IMR-90 (cell line): Measurements from ENCODE around the gene GRAMD1B. TPM values are rescaled to one million over a fixed set of nuclear protein-coding genes. Genes with fewer than 3 reads are reported as not detected.

Experiments
- ATAC-seq: fragments of 200-7000 bp; cut with Tn5 transposase; 2 replicates; pipeline ENCODE4 v1.9.1; 2020; ENCODE audit warnings: low read depth, mild to moderate bottlenecking, moderate library complexity
- BruUV-seq: library from RNA; stranded (reverse); fragments of 400-500 nt; replicated peaks from 2 replicates; lab custom pipeline; 2021; lab: Mats Ljungman, UMichigan
- CTCF ChIA-PET: fragments of 300-600 bp; formaldehyde crosslinking; extraction: SDS; loops from one replicate; lab custom pipeline; 2021; ENCODE audit warnings: antibody characterized with exemption; lab: Yijun Ruan, JAX
- POLR2A ChIA-PET: fragments of 300-600 bp; sonication (Branson Sonifier 250); formaldehyde crosslinking; loops from one replicate; lab custom pipeline; 2022; ENCODE audit warnings: antibody characterized with exemption; ENCODE audit not compliant: unreplicated experiment; lab: Charles Lee
- DNase-seq: peaks from one replicate; pipeline ENCODE4 v3.0.0; 2013
- H2AFZ ChIP-seq: replicated peaks from 2 replicates; pipeline ENCODE3; 2013; ENCODE audit warnings: low read length, mild to moderate bottlenecking; ENCODE audit not compliant: poor library complexity
- H2AK5ac ChIP-seq: 2 replicates; pipeline ENCODE4 v1.6.1; 2013; ENCODE audit warnings: low read depth, low read length, inconsistent platforms
- H2AK9ac ChIP-seq: replicated peaks from 2 replicates; pipeline ENCODE3; 2013; ENCODE audit warnings: mild to moderate bottlenecking, low read depth, low read length, moderate library complexity; ENCODE audit not compliant: poor library complexity
- H2BK120ac ChIP-seq: 2 replicates; pipeline ENCODE4 v1.6.1; 2013; ENCODE audit warnings: low read depth, low read length, inconsistent platforms
- H2BK15ac ChIP-seq: 3 replicates; pipeline ENCODE4 v1.6.1; 2013; ENCODE audit warnings: low read depth, low read length, inconsistent platforms
- H2BK20ac ChIP-seq: 2 replicates; pipeline ENCODE4 v1.6.1; 2013; ENCODE audit warnings: low read depth, mild to moderate bottlenecking, inconsistent platforms, low read length, moderate library complexity
- H2BK5ac ChIP-seq: 2 replicates; pipeline ENCODE4 v1.6.1; 2013; ENCODE audit warnings: mild to moderate bottlenecking, low read depth, low read length, inconsistent platforms; ENCODE audit not compliant: poor library complexity, severe bottlenecking
- H3K14ac ChIP-seq: replicated peaks from 2 replicates; pipeline ENCODE4 v1.6.1; 2013; ENCODE audit warnings: low read depth, low read length, inconsistent platforms
- H3K18ac ChIP-seq: 2 replicates; pipeline ENCODE4 v1.6.1; 2013; ENCODE audit warnings: low read depth, low read length, control low read depth
- H3K23ac ChIP-seq: 2 replicates; pipeline ENCODE4 v1.6.1; 2013; ENCODE audit warnings: low read depth, low read length, inconsistent platforms
- H3K27ac ChIP-seq: 2 replicates; pipeline ENCODE4 v1.5.1; 2013; ENCODE audit warnings: mild to moderate bottlenecking, control low read depth, low read length; ENCODE audit not compliant: insufficient read depth
- H3K27me3 ChIP-seq: 2 replicates; pipeline ENCODE4 v1.6.1; 2013; ENCODE audit warnings: low read length; ENCODE audit not compliant: control insufficient read depth, insufficient read depth
- H3K36me3 ChIP-seq: 2 replicates; pipeline ENCODE4 v1.6.1; 2013; ENCODE audit warnings: low read length, mixed read lengths; ENCODE audit not compliant: control insufficient read depth, insufficient read depth
- H3K4ac ChIP-seq: 2 replicates; pipeline ENCODE4 v1.6.1; 2013; ENCODE audit warnings: low read depth, low read length, inconsistent platforms
- H3K4me1 ChIP-seq: 2 replicates; pipeline ENCODE4 v1.6.1; 2013; ENCODE audit warnings: low read length, mixed read lengths; ENCODE audit not compliant: control insufficient read depth, insufficient read depth
- H3K4me2 ChIP-seq: 2 replicates; pipeline ENCODE4 v1.6.1; 2013; ENCODE audit warnings: low read depth, mild to moderate bottlenecking, control low read depth, low read length, moderate library complexity
- H3K4me3 ChIP-seq: 2 replicates; pipeline ENCODE4 v1.5.1; 2013; ENCODE audit warnings: low read depth, mild to moderate bottlenecking, control low read depth, low read length, moderate library complexity; ENCODE audit not compliant: insufficient read depth
- H3K56ac ChIP-seq: 2 replicates; pipeline ENCODE4 v1.6.1; 2013; ENCODE audit warnings: low read length, inconsistent platforms; ENCODE audit not compliant: insufficient read depth; ENCODE audit errors: extremely low read depth
- H3K79me1 ChIP-seq, 2 experiments: 2 replicates each; pipeline ENCODE4 v1.6.1; 2013; ENCODE audit warnings: low read length in 2 of 2, inconsistent platforms in 1 of 2, low read depth in 1 of 2
- H3K9ac ChIP-seq: 2 replicates; pipeline ENCODE4 v1.6.1; 2013; ENCODE audit warnings: low read depth, low read length, control low read depth
- H3K9me1 ChIP-seq: 2 replicates; pipeline ENCODE4 v1.6.1; 2013; ENCODE audit warnings: low read length, inconsistent platforms; ENCODE audit not compliant: insufficient read depth
- H3K9me3 ChIP-seq: 2 replicates; pipeline ENCODE4 v1.6.1; 2013; ENCODE audit warnings: low read length; ENCODE audit not compliant: control insufficient read depth, insufficient read depth
- H4K20me1 ChIP-seq: 2 replicates; pipeline ENCODE4 v1.6.1; 2013; ENCODE audit warnings: low read length, inconsistent platforms; ENCODE audit not compliant: insufficient read depth
- H4K5ac ChIP-seq: 2 replicates; pipeline ENCODE4 v1.6.1; 2013; ENCODE audit warnings: mild to moderate bottlenecking, low read depth, low read length, control low read depth
- H4K8ac ChIP-seq, 2 experiments: 2 replicates each; pipeline ENCODE4 v1.6.1; 2013; ENCODE audit warnings: low read depth in 2 of 2, low read length in 2 of 2, control low read depth in 1 of 2, inconsistent platforms in 1 of 2
- H4K91ac ChIP-seq: 2 replicates; pipeline ENCODE4 v1.6.1; 2013; ENCODE audit warnings: low read depth, low read length, inconsistent platforms; ENCODE audit not compliant: insufficient read depth
- BHLHE40 ChIP-seq: fragments of 150-350 bp; IDR thresholded peaks from 2 replicates; pipeline ENCODE4 v1.6.1; 2016; ENCODE audit warnings: mild to moderate bottlenecking, low read depth, low read length
- NFE2L2 ChIP-seq: fragments of 150-350 bp; IDR thresholded peaks from 2 replicates; pipeline ENCODE4 v1.6.1; 2016; ENCODE audit warnings: low read depth, mild to moderate bottlenecking, low read length
- WGBS, 2 experiments: methylation state at CpG; one replicate each; pipeline versions ENCODE4 v1.1.5 to v1.1.7; 2013; ENCODE audit warnings: missing lambda C conversion rate in 2 of 2; ENCODE audit not compliant: insufficient read length in 1 of 2; ENCODE audit errors: extremely low coverage in 2 of 2; 5-methylcytosine and 5-hydroxymethylcytosine counted together
- dilution Hi-C: fragments of 300-500 bp; cut with HindIII; formaldehyde crosslinking; loops from one replicate; pipeline ENCODE4 v1.14.3; 2018; ENCODE audit warnings: low sequenced_read_pairs; ENCODE audit not compliant: unreplicated experiment
- in situ Hi-C: fragments of 300-500 bp; cut with MboI; formaldehyde crosslinking; loops from 3 replicates; pipeline ENCODE4 v1.14.3; 2019; ENCODE audit warnings: low sequenced_read_pairs, inconsistent platforms, mixed read lengths
- intact Hi-C: fragments of 100-400 bp; cut with micrococcal nuclease; formaldehyde crosslinking; loops from 2 replicates; pipeline ENCODE4 v1.10.0; 2022
- polyA plus RNA-seq, 3 experiments: library from polyadenylated mRNA; depleted of rRNA; stranded (reverse); fragments of >200 nt; gene quantifications; 2 replicates each; pipeline ENCODE4 v1.2.3, GENCODE V29; 2012; ENCODE audit warnings: low replicate concordance in 1 of 3
- total RNA-seq: library from RNA; depleted of rRNA; stranded (reverse); fragments of >200 nt; gene quantifications from 2 replicates; pipeline ENCODE4 v1.2.3, GENCODE V29; 2012

Gene GRAMD1B
- total and polyA plus RNA-seq, 2 of the 4 experiments (the other 2 are of a cell fraction): 7.1 to 7.2 TPM

DNA sequence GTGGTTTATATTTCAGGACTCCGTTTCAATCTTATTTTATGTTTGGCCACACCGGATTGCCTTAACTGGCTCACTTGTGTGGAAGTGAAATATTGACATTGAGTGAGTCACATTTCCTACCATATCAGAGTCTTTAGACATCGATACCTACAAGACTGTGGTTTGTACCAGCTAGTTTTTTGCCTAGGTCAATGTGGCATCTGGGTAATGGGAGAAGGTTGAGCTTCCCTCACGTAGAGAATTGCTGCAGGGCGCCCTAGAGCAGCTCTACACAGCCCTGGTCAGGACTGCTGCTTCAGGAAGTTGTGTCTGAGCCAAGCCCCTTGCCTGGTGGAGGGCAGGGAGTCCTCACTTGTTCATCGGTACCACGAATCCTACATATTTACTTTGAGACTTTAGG is 1.6 kb downstream of the GRAMD1B start:
- CTCF ChIA-PET: interaction anchor here (0.6 kb wide), 1 partner anchor 45 kb away, joined by 3 read pairs; no protein-coding TSS in a partner anchor
- 50% methylated on average over 1 of the region's 7 CpGs; no CpG with 5 or more reads in 1 of the 2 experiments for WGBS, 2 experiments
- peak overlapping the region; percentile 65; the same call in 1 of the 2 replicates for H3K9ac ChIP-seq

More for the DNA sequence above, 1.6 kb downstream of the GRAMD1B start:
- peaks cover 18% of the 10 kb centered on the region for H3K9me1 ChIP-seq
- no peak overlapping the region for H3K27ac ChIP-seq
- H2BK20ac ChIP-seq: no peak overlapping the region
- peak overlapping the region; percentile 72; the same call in 1 of the 2 replicates for H3K4me3 ChIP-seq
- H3K36me3 ChIP-seq: no peaks in the 10 kb centered on the region
- ATAC-seq (no peak), DNase-seq (peak; percentile 23)
- H3K4ac ChIP-seq: no peak overlapping the region; the same call in 1 of the 2 replicates
- intact Hi-C loops: no loop called here
- H3K23ac ChIP-seq: peak overlapping the region; percentile 87; the same call in 1 of the 2 replicates
- TF ChIP-seq NFE2L2 (no peak), BHLHE40 (no peak)
- peak overlapping the region; percentile 73 for H3K4me2 ChIP-seq
- H3K14ac ChIP-seq: peak overlapping the region; percentile 93
- H3K9me3 ChIP-seq: no peaks in the 10 kb centered on the region
- peaks cover 24 to 50% of the 10 kb centered on the region in 2 experiments for H3K79me1 ChIP-seq
- no peak overlapping the region for H4K91ac ChIP-seq
- no peak overlapping the region for H2BK120ac ChIP-seq
- no peaks in the 10 kb centered on the region for H4K20me1 ChIP-seq
- dilution Hi-C loops: no loop called here
- in situ Hi-C loops: no loop called here
- peak overlapping the region; percentile 77 for H2BK5ac ChIP-seq
- POLR2A ChIA-PET: no interaction called here
- peak overlapping the region; percentile 68 for H2AK9ac ChIP-seq
- H3K4me1 ChIP-seq: peaks cover 8% of the 10 kb centered on the region
- H3K27me3 ChIP-seq: no peaks in the 10 kb centered on the region
- no peak overlapping the region for H2AK5ac ChIP-seq
- peak overlapping the region; percentile 47 for H2AFZ ChIP-seq
- H4K8ac ChIP-seq: peak overlapping the region; percentile 64 to 87; a peak in 2 of 4 replicates
- H2BK15ac ChIP-seq: no peak overlapping the region
- no peak overlapping the region for H3K56ac ChIP-seq
- no peak overlapping the region for H3K18ac ChIP-seq
- H4K5ac ChIP-seq: no peak overlapping the region
- no TSS peak for BruUV-seq
